ENCODE measurements around the gene TMPRSS6.

Gene TMPRSS6

DNA sequence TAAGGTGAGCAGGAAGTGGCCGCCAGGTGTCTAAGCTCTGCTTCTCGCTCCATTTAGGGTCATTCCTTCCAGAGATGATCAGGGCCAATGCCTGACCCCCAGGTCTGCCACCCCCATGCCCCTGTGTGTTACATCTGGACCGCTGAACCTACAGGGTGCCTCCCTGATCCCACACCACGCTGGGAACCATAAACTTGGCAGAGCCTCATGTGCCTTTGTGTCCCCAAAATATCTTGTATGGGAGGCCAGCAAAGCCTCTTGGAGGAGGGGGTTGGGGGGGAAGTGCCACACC is 94.0 kb downstream of the TMPRSS6 start:
- Histone ChIP-seq H2BK120ac (ENCODE audit: low read depth, low read length) (no peak overlapping the region), H3K56ac (ENCODE audit: low read length) (no peak overlapping the region), H2BK15ac (replicated peaks; ENCODE audit: low read depth) (no peak overlapping the region), H2AK5ac (ENCODE audit: low read length) (no peak overlapping the region), H3K4me2 (ENCODE audit: low read length) (no peak overlapping the region), H3K4me3 (ENCODE audit: low read length) (no peak overlapping the region), H3K18ac (ENCODE audit: low read length) (no peak overlapping the region), H3K27ac (ENCODE audit: low read depth, low read length) (no peak overlapping the region), H3K4me1 (ENCODE audit: control insufficient read depth, low read depth, low read length) (no peaks in the 10 kb centered on the region), H3K36me3 (ENCODE audit: control insufficient read depth, insufficient read depth, low read length) (peaks cover 1% of the 10 kb centered on the region), H3K79me2 (ENCODE audit: control insufficient read depth, insufficient read depth, low read length) (no peaks in the 10 kb centered on the region), H3K23ac (ENCODE audit: low read length) (no peak overlapping the region), H3K27me3 (ENCODE audit: insufficient read depth, low read length, poor library complexity) (no peaks in the 10 kb centered on the region), H3K79me1 (ENCODE audit: low read length) (peaks cover 14% of the 10 kb centered on the region), H3K9ac (ENCODE audit: low read length) (no peak overlapping the region), H4K5ac (ENCODE audit: low read length) (no peak overlapping the region), H4K8ac (ENCODE audit: low read depth, low read length) (no peak overlapping the region), H2BK5ac (ENCODE audit: low read length) (no peak overlapping the region), H3K4ac (ENCODE audit: low read depth, low read length) (no peak overlapping the region)
- no peak for DNase-seq
- WGBS (ENCODE audit: extremely low coverage, insufficient coverage, low lambda C conversion rate) = no CpG with 5 or more reads among the region's 4 CpGs
